Panc1 (cell line): ENCODE data around the gene RCOR1. TPM values are rescaled to one million over a fixed set of nuclear protein-coding genes. Genes with fewer than 3 reads are reported as not detected.

Experiments
- ATAC-seq: fragments of 200-7000 bp; cut with Tn5 transposase; 2 replicates; pipeline ENCODE4 v1.9.1; 2020; ENCODE audit warnings: mild to moderate bottlenecking, moderate library complexity
- BruUV-seq: library from RNA; stranded (reverse); fragments of 400-500 nt; replicated peaks from 2 replicates; lab custom pipeline; 2021; lab: Mats Ljungman, UMichigan
- CTCF ChIA-PET: fragments of 300-600 bp; sonication (Branson Sonifier 250); formaldehyde crosslinking; loops from one replicate; lab custom pipeline; 2022; ENCODE audit warnings: antibody characterized with exemption; lab: Charles Lee
- POLR2A ChIA-PET: fragments of 300-600 bp; sonication (Branson Sonifier 250); formaldehyde crosslinking; loops from one replicate; lab custom pipeline; 2022; ENCODE audit warnings: antibody characterized with exemption; lab: Charles Lee
- DNase-seq: peaks from one replicate; pipeline ENCODE4 v3.0.0-alpha.2; 2010; ENCODE audit warnings: low read depth, low spot score
- H3K27ac ChIP-seq: 2 replicates; pipeline ENCODE4 v1.5.1; 2011; ENCODE audit warnings: mild to moderate bottlenecking, low read length, inconsistent platforms
- H3K27me3 ChIP-seq: fragments of 200-500 bp; sonication (Bioruptor generic); 2 replicates; pipeline ENCODE4 v1.6.0; 2014; ENCODE audit warnings: low read length, inconsistent platforms; ENCODE audit not compliant: control insufficient read depth, insufficient read depth
- H3K36me3 ChIP-seq: fragments of 200-500 bp; sonication (Bioruptor generic); 2 replicates; pipeline ENCODE4 v1.5.1; 2014; ENCODE audit warnings: inconsistent platforms, mild to moderate bottlenecking, low read length, moderate library complexity; ENCODE audit not compliant: control insufficient read depth, insufficient read depth
- H3K4me1 ChIP-seq: 2 replicates; pipeline ENCODE4 v1.5.1; 2011; ENCODE audit warnings: inconsistent platforms, mild to moderate bottlenecking, low read length, moderate library complexity; ENCODE audit not compliant: control insufficient read depth, insufficient read depth
- H3K4me3 ChIP-seq, 2 experiments: 2 replicates each; pipeline ENCODE4 v1.5.1; 2011 to 2012; ENCODE audit warnings: low read depth in 2 of 2, low read length in 2 of 2, mild to moderate bottlenecking in 2 of 2, inconsistent platforms in 1 of 2, moderate library complexity in 1 of 2
- H3K9me3 ChIP-seq: fragments of 200-500 bp; sonication (Bioruptor generic); 2 replicates; pipeline ENCODE4 v1.5.1; 2014; ENCODE audit warnings: low read depth, mild to moderate bottlenecking, inconsistent platforms, low read length, moderate library complexity; ENCODE audit not compliant: control insufficient read depth, insufficient read depth
- CTCF ChIP-seq: fragments of 450-650 bp; IDR thresholded peaks from 2 replicates; pipeline ENCODE4 v1.5.1; 2017; ENCODE audit warnings: mild to moderate bottlenecking
- POLR2AphosphoS5 ChIP-seq: IDR thresholded peaks from 2 replicates; pipeline ENCODE4 v1.6.1; 2012; ENCODE audit warnings: mild to moderate bottlenecking, low read depth, low read length, moderate library complexity
- REST ChIP-seq, 2 experiments: IDR thresholded peaks; 2 replicates each; pipeline ENCODE4 v1.6.1; 2011 to 2012; ENCODE audit warnings: low read depth in 2 of 2, control low read depth in 1 of 2, low read length in 1 of 2, mild to moderate bottlenecking in 1 of 2, moderate library complexity in 1 of 2; ENCODE audit not compliant: insufficient read depth in 1 of 2
- SIN3A ChIP-seq: IDR thresholded peaks from 2 replicates; pipeline ENCODE4 v1.6.1; 2012; ENCODE audit warnings: low read depth, mild to moderate bottlenecking, low read length, moderate library complexity, borderline replicate concordance; ENCODE audit not compliant: insufficient read depth
- TCF7L2 ChIP-seq: IDR thresholded peaks from 2 replicates; pipeline ENCODE4 v1.6.1; 2011; ENCODE audit warnings: mild to moderate bottlenecking, low read depth, low read length, inconsistent platforms
- in situ Hi-C: cut with HindIII; loops from 2 replicates; pipeline ENCODE4 v1.10.0; 2016; ENCODE audit warnings: low sequenced_read_pairs, low pct_unique_long_range_greater_than_20kb
- intact Hi-C: fragments of 100-400 bp; cut with micrococcal nuclease; formaldehyde crosslinking; loops from one replicate; pipeline ENCODE4 v1.10.0; 2022; ENCODE audit not compliant: unreplicated experiment
- total RNA-seq: library from RNA; stranded (reverse); gene quantifications from one replicate; pipeline ENCODE4 v1.2.1, GENCODE V29; 2021; ENCODE audit not compliant: unreplicated experiment

The RCOR1 gene
- total RNA-seq, 1 experiment from 2014 or later, result 27.1 TPM

- H3K27me3 ChIP-seq, result no peaks in the 10 kb centered on the region
- ChIA-PET CTCF (no interaction called here), POLR2A (no interaction called here)
- TF ChIP-seq CTCF (no peak), REST (IDR thresholded peaks at IDR 0.05; ENCODE audit: insufficient read depth in 1 of 2, low read depth in 2 of 2, low read length in 1 of 2) (no peak), TCF7L2 (no peak), POLR2AphosphoS5 (no peak)
- no TSS peak for BruUV-seq
- no peak for DNase-seq
- H3K9me3 ChIP-seq, result no peaks in the 10 kb centered on the region
- in situ Hi-C loops, result no loop called here
- H3K4me1 ChIP-seq, result no peaks in the 10 kb centered on the region
- intact Hi-C loops, result no loop called here
- no peaks in the 10 kb centered on the region for H3K36me3 ChIP-seq
- H3K4me3 ChIP-seq, result no peak overlapping the region
- ATAC-seq, result no peak
- H3K27ac ChIP-seq, result no peak overlapping the region
These were observed 162.2 kb downstream of the RCOR1 start for GRCh38 chr14:102754370-102755262.

GRCh38 chr14:102757646-102758045 is 165.2 kb downstream of the RCOR1 start:
- ATAC-seq, result no peak
- Histone ChIP-seq H3K27me3 (no peaks in the 10 kb centered on the region), H3K4me1 (no peaks in the 10 kb centered on the region), H3K9me3 (no peaks in the 10 kb centered on the region), H3K27ac (no peak overlapping the region), H3K4me3 (no peak overlapping the region), H3K36me3 (no peaks in the 10 kb centered on the region)
- BruUV-seq, result no TSS peak
- in situ Hi-C loops (no loop called here), intact Hi-C loops (no loop called here)
- CTCF ChIA-PET, result interaction anchor here (0.6 kb wide), 1 partner anchor 64 kb away, joined by 3 read pairs; no protein-coding TSS in a partner anchor
- no peak for DNase-seq
- POLR2A ChIA-PET, result no interaction called here
- TF ChIP-seq SIN3A, result no peak
- no peak for TF ChIP-seq REST (IDR thresholded peaks at IDR 0.05; ENCODE audit: insufficient read depth in 1 of 2, low read depth in 2 of 2, low read length in 1 of 2)
- TF ChIP-seq POLR2AphosphoS5, result no peak
- no peak for TF ChIP-seq CTCF
- TF ChIP-seq TCF7L2, result no peak
